B cell (primary cell): Measurements from ENCODE around the gene MCUB.

Source experiments
- CTCF ChIP-seq: fragments of 200-600 bp; IDR thresholded peaks from one replicate; pipeline ENCODE4 v1.8.0; 2022; ENCODE audit warnings: antibody characterized with exemption, mild to moderate bottlenecking
- EZH2 ChIP-seq: IDR thresholded peaks from 2 replicates; pipeline ENCODE4 v1.6.1; 2012; ENCODE audit warnings: borderline replicate concordance, low read depth, mild to moderate bottlenecking, moderate library complexity, low read length; ENCODE audit not compliant: insufficient read depth, poor library complexity, severe bottlenecking

- TF ChIP-seq CTCF (no peak), EZH2 (no peak)
Measured at GRCh38 chr4:109672169-109672930, 112.3 kb downstream of the MCUB start.
